Fibroblast of the aortic adventitia (primary cell): ENCODE data around the gene TRUB2. TPM values are rescaled to one million over a fixed set of nuclear protein-coding genes. Genes with fewer than 3 reads are reported as not detected.

ENCODE experiments used
- DNase-seq: peaks from one replicate; pipeline ENCODE4 v3.0.0-alpha.2; 2010; ENCODE audit warnings: low read depth
- H3K4me3 ChIP-seq: 2 replicates; pipeline ENCODE4 v1.5.1; 2011; ENCODE audit warnings: low read depth, mild to moderate bottlenecking, control low read depth, low read length, moderate library complexity
- total RNA-seq: library from RNA; depleted of rRNA; stranded (reverse); fragments of >200 nt; gene quantifications from 2 replicates; pipeline ENCODE4 v1.2.3, GENCODE V29; 2012; ENCODE audit warnings: low replicate concordance
- TF ChIP-seq, protein P1 (sequence below): IDR thresholded peaks from 2 replicates; pipeline ENCODE4 v1.5.1; 2011; ENCODE audit warnings: mild to moderate bottlenecking, low read length, control low read depth, inconsistent platforms; ENCODE audit not compliant: insufficient read depth

The TRUB2 gene
- total RNA-seq, 1 donor = 13.6 TPM

- no peak overlapping the region for H3K4me3 ChIP-seq
- no peak for DNase-seq
- TF ChIP-seq, protein P1, sequence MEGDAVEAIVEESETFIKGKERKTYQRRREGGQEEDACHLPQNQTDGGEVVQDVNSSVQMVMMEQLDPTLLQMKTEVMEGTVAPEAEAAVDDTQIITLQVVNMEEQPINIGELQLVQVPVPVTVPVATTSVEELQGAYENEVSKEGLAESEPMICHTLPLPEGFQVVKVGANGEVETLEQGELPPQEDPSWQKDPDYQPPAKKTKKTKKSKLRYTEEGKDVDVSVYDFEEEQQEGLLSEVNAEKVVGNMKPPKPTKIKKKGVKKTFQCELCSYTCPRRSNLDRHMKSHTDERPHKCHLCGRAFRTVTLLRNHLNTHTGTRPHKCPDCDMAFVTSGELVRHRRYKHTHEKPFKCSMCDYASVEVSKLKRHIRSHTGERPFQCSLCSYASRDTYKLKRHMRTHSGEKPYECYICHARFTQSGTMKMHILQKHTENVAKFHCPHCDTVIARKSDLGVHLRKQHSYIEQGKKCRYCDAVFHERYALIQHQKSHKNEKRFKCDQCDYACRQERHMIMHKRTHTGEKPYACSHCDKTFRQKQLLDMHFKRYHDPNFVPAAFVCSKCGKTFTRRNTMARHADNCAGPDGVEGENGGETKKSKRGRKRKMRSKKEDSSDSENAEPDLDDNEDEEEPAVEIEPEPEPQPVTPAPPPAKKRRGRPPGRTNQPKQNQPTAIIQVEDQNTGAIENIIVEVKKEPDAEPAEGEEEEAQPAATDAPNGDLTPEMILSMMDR = no peak
These were observed 29.2 kb downstream of the TRUB2 start for GRCh38 chr9:128293091-128293490.

DNA sequence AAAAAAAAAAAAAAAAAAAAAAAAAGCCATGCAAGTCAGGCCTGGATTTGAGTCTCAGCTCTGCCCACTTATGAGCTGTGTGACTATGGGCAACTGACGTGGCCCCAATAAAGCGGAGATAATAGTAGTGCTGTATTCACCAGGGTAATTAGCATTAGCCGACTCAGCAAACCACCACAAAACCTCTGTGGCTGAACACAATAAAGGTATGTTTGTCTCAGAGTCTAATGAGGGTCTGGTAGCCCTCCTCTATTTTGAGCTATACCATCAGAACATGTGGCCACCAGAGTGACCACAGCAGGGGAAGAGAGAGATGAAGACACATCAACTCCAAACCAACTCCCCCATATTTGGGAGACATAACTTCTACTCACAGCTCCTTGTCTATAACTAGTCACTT is 30.2 kb downstream of the TRUB2 start:
- DNase-seq = no peak

GRCh38 chr9:128288273-128289004 is 33.8 kb downstream of the TRUB2 start:
- TF ChIP-seq, protein P1 = no peak
- no peak for DNase-seq
- H3K4me3 ChIP-seq = no peak overlapping the region

More for the DNA sequence above, 30.2 kb downstream of the TRUB2 start:
- H3K4me3 ChIP-seq = no peak overlapping the region
- TF ChIP-seq, protein P1 = no peak

- TF ChIP-seq, protein P1 = no peak
- H3K4me3 ChIP-seq = no peak overlapping the region
- peak; percentile 76 for DNase-seq
These were observed 35.8 kb downstream of the TRUB2 start for GRCh38 chr9:128286440-128286839.

DNA sequence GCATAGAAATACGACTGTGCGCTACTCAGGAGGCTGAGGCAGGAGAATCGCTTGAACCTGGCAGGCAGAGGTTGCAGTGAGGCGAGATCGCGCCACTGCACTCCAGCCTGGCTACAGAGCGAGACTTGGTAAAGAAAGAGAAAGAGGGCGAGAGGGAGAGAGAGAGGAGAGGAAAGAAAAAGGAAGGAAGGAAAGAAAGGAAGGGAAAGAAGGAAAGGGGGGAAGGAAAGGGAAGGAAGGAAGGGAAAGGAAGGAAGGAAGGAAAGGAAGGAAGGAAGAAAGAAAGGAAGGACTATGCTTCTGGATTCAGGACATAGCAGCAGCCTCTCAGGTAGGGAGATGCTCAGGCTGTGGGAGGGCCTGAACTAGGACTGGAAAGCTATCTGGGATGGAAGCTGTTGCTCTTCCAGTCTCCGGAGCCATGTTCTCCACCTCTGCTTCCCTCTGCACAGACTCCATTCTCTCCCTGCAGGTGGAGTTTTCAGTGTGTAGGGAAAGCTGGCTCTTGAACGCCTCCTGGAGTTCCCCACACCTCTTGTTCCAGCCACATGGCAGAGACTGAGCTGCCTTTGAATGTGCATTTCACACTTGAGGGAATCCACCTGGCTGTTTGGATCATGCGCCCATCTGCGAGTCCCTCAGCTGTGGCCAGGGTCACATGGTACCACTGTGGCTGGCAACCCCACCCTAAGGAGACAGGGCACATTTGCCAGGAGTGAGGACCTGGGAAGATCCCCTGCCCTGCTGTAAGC is 37.0 kb downstream of the TRUB2 start:
- no peak for DNase-seq
- no peak overlapping the region for H3K4me3 ChIP-seq
- TF ChIP-seq, protein P1 = no peak

DNA sequence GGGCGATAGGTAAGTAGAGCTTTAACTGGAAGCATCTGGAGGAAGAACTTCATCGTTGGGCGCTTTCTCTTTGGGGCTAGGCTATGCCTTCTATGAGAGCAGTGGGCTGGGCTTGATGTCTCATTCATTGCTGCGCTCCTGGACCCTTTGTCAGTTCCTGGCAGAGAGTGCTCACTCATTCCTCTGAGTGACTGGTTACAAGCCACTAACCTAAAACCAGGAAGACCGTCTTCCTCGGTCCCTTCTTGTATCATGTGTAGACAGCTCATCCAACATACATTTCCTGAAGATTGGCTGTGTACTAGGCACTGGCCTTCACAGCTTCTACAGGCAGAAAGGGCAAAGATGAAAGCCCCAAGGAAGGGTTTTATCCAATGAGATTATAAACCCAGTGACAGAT is 39.7 kb downstream of the TRUB2 start:
- DNase-seq = peak; percentile 50
- H3K4me3 ChIP-seq = no peak overlapping the region
- TF ChIP-seq, protein P1 = no peak
